Measurements from ENCODE around the gene PRICKLE1. TPM values are rescaled to one million over a fixed set of nuclear protein-coding genes. Genes with fewer than 3 reads are reported as not detected.

PRICKLE1 gene
- total and polyA plus RNA-seq, 7 experiments from 2014 or later, result 0.10 to 1.2 (median 0.34) TPM; not detected in 4

DNA sequence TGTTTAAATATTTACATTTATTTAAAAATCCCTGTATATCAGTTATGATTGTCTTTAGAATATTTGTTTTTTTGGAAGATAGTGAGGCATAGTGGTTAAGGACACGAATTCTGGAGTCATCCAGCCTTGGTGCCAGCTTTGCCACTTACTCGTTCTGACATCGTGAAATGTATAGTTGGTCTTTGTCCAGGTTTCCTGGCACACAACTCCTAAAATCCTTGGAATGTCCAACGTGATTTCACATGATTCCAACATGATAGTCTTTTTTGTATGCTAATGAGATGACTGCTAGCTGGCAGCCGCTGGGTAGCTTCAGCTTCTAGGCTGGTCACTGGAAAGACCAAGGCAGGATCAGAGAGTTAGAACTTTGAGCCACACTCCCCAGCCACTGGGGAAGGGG is 64.8 kb downstream of the PRICKLE1 start:
- Mint-ChIP-seq H3K27ac (no peak overlapping the region), H3K4me1 (no peaks in the 10 kb centered on the region), H3K9me3 (peaks cover 0 to 1% (median 0%) of the 10 kb centered on the region in 11 donors), H3K27me3 (peaks cover 0 to 18% (median 4%) of the 10 kb centered on the region in 5 donors), H3K36me3 (no peaks in the 10 kb centered on the region), H3K4me3 (no peak overlapping the region)
- ATAC-seq (no peak), DNase-seq (no peak)
- no peaks in the 10 kb centered on the region for H3K36me3 ChIP-seq (ENCODE audit: control insufficient read depth in 2 of 3, insufficient read depth in 3 of 3, low read length in 3 of 3)
- no peaks in the 10 kb centered on the region for H3K27me3 ChIP-seq (ENCODE audit: control insufficient read depth in 2 of 2, insufficient read depth in 2 of 2, low read length in 2 of 2)
- ChIA-PET CTCF (no interaction called here), POLR2A (no interaction called here)
- no peak overlapping the region for H3K4me3 ChIP-seq (ENCODE audit: low read length)
- no peaks in the 10 kb centered on the region for H3K4me1 ChIP-seq (ENCODE audit: control insufficient read depth in 2 of 2, insufficient read depth in 2 of 2, low read length in 2 of 2)
- intact Hi-C loops (cut with micrococcal nuclease), result no loop called here
- H3K27ac ChIP-seq (ENCODE audit: low read depth, low read length), result no peak overlapping the region
- no peaks in the 10 kb centered on the region for H3K9me3 ChIP-seq (ENCODE audit: control insufficient read depth in 2 of 3, low read length in 3 of 3)

DNA sequence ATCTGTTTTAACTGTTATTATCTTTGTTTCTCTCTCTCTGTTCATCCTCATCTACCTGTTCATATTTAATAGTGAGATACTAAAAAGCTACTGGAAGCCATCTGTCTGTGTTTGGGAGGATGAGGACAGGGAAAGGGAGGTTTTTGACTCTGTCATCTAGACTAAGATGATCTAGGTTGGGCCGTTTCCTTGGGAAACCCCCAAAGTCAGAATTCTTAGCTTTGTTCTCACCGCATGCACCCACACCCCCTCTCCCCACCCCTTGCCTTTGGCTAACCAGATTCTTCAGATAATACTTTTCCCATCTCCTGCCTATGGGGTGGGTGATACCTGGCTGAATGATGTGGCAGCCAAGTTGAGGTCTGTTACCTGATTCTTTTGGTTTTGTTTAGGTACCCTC is 73.0 kb downstream of the PRICKLE1 start:
- CTCF ChIA-PET, result no interaction called here
- peaks cover 0 to 15% (median 4%) of the 10 kb centered on the region in 5 donors for H3K27me3 Mint-ChIP-seq

DNA sequence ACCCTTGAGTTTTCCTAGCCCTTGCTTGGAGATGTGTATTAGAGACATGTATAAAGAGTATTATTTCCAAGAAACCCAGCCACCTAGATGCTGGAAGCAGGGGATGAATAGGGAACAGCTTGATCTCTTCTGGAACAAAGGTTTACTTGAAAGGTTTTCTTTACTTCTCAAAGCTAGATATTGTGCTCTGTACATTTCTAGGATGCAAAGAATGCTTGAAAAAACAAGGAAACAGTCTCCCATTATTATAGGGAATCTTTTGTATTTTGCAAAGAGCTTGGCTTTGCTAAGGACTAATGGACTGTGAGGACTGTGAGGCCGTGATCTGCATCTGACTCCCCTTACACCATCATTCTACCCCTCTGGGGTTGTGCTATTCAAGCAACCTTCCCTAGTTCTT is 77.9 kb downstream of the PRICKLE1 start:
- no peaks in the 10 kb centered on the region for H3K36me3 Mint-ChIP-seq
- ChIA-PET POLR2A (no interaction called here), CTCF (no interaction called here)
- H3K4me1 ChIP-seq (ENCODE audit: control insufficient read depth in 2 of 2, insufficient read depth in 2 of 2, low read length in 2 of 2), result no peaks in the 10 kb centered on the region
- no peak overlapping the region for H3K4me3 ChIP-seq (ENCODE audit: low read length)
- no peaks in the 10 kb centered on the region for H3K27me3 ChIP-seq (ENCODE audit: control insufficient read depth in 2 of 2, insufficient read depth in 2 of 2, low read length in 2 of 2)
- H3K4me1 Mint-ChIP-seq, result no peaks in the 10 kb centered on the region
- H3K4me3 Mint-ChIP-seq, result no peak overlapping the region
- H3K9me3 Mint-ChIP-seq, result peaks cover 0 to 7% (median 2%) of the 10 kb centered on the region in 11 donors
- H3K27me3 Mint-ChIP-seq, result peaks cover 0 to 20% (median 6%) of the 10 kb centered on the region in 5 donors
- H3K36me3 ChIP-seq (ENCODE audit: control insufficient read depth in 2 of 3, insufficient read depth in 3 of 3, low read length in 3 of 3), result no peaks in the 10 kb centered on the region
- intact Hi-C loops (cut with micrococcal nuclease), result no loop called here
- H3K9me3 ChIP-seq (ENCODE audit: control insufficient read depth in 2 of 3, low read length in 3 of 3), result no peaks in the 10 kb centered on the region
- H3K27ac Mint-ChIP-seq, result no peak overlapping the region
- ATAC-seq, result no peak
- no peak overlapping the region for H3K27ac ChIP-seq (ENCODE audit: low read depth, low read length)
- no peak for DNase-seq

More for the DNA sequence above, 73.0 kb downstream of the PRICKLE1 start:
- Histone ChIP-seq H3K27me3 (ENCODE audit: control insufficient read depth in 2 of 2, insufficient read depth in 2 of 2, low read length in 2 of 2) (no peaks in the 10 kb centered on the region), H3K4me3 (ENCODE audit: low read length) (no peak overlapping the region), H3K4me1 (ENCODE audit: control insufficient read depth in 2 of 2, insufficient read depth in 2 of 2, low read length in 2 of 2) (no peaks in the 10 kb centered on the region), H3K36me3 (ENCODE audit: control insufficient read depth in 2 of 3, insufficient read depth in 3 of 3, low read length in 3 of 3) (no peaks in the 10 kb centered on the region), H3K27ac (ENCODE audit: low read depth, low read length) (no peak overlapping the region), H3K9me3 (ENCODE audit: control insufficient read depth in 2 of 3, low read length in 3 of 3) (no peaks in the 10 kb centered on the region)
- H3K4me1 Mint-ChIP-seq, result no peaks in the 10 kb centered on the region
- peaks cover 0 to 13% (median 2%) of the 10 kb centered on the region in 11 donors for H3K9me3 Mint-ChIP-seq
- no peak for DNase-seq
- POLR2A ChIA-PET, result no interaction called here
- no peak for ATAC-seq
- no peak overlapping the region for H3K4me3 Mint-ChIP-seq
- H3K36me3 Mint-ChIP-seq, result no peaks in the 10 kb centered on the region
- H3K27ac Mint-ChIP-seq, result no peak overlapping the region
- intact Hi-C loops (cut with micrococcal nuclease), result no loop called here

DNA sequence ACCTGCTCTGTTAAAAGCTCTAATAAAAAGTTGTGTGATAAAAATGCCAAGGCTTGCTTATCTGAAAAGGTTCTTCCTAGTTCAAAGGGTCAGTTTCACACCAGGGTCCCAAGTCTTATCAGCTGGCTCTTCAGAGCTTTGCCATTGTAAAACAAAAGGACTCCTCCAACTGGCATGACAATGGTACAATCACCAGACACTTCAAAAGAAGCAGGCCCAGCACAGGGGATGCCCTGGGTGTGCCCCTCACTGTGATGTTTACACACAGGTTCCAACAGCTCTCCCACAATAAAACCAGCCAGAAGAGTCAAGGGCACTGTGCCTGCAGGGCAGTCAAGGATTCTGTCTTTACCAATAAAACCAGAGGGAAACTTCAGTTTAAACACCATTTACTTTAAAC is 78.7 kb downstream of the PRICKLE1 start:
- H3K27ac Mint-ChIP-seq, result no peak overlapping the region
- ATAC-seq (no peak), DNase-seq (no peak)
- no peaks in the 10 kb centered on the region for H3K27me3 ChIP-seq (ENCODE audit: control insufficient read depth in 2 of 2, insufficient read depth in 2 of 2, low read length in 2 of 2)
- H3K36me3 Mint-ChIP-seq, result no peaks in the 10 kb centered on the region
- H3K27me3 Mint-ChIP-seq, result peaks cover 0 to 17% (median 6%) of the 10 kb centered on the region in 5 donors
- no peak overlapping the region for H3K4me3 ChIP-seq (ENCODE audit: low read length)
- H3K36me3 ChIP-seq (ENCODE audit: control insufficient read depth in 2 of 3, insufficient read depth in 3 of 3, low read length in 3 of 3), result no peaks in the 10 kb centered on the region
- no peak overlapping the region for H3K27ac ChIP-seq (ENCODE audit: low read depth, low read length)
- no peak overlapping the region for H3K4me3 Mint-ChIP-seq
- ChIA-PET CTCF (interaction anchor here (0.5 kb wide), 1 partner anchor 26 kb away, joined by 3 read pairs; no protein-coding TSS in a partner anchor), POLR2A (no interaction called here)
- H3K4me1 Mint-ChIP-seq, result no peaks in the 10 kb centered on the region
- no peaks in the 10 kb centered on the region for H3K9me3 ChIP-seq (ENCODE audit: control insufficient read depth in 2 of 3, low read length in 3 of 3)
- H3K4me1 ChIP-seq (ENCODE audit: control insufficient read depth in 2 of 2, insufficient read depth in 2 of 2, low read length in 2 of 2), result no peaks in the 10 kb centered on the region
- intact Hi-C loops (cut with micrococcal nuclease), result no loop called here
- H3K9me3 Mint-ChIP-seq, result no peaks in the 10 kb centered on the region

DNA sequence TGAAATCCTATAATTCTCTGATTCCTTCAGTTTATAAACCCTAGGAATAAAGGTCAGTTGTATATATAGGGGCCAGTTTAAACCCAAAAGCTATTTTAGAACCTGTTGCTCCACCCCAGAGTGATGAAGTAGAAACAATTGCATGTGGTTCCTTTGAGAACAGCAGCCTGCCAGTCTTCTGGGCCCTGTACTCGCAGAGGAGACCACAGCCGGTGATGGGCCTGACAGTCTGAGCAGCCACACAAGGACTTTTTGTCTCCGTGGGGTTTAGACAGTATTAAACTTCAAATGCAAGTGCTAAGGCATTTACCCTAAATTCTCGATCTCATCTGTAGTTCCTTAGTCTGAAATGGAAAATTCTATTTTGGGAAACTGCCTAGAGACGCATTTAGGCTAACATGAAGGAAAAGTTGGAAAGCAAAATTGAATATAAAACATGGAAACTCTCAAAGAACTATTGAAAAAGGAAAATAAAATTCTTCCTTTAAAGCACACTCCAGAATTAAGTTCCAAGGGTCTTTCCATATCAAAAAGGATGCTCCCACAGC is 80.6 kb downstream of the PRICKLE1 start:
- Histone ChIP-seq H3K27ac (ENCODE audit: low read depth, low read length) (no peak overlapping the region), H3K4me1 (ENCODE audit: control insufficient read depth in 2 of 2, insufficient read depth in 2 of 2, low read length in 2 of 2) (no peaks in the 10 kb centered on the region), H3K36me3 (ENCODE audit: control insufficient read depth in 2 of 3, insufficient read depth in 3 of 3, low read length in 3 of 3) (no peaks in the 10 kb centered on the region), H3K4me3 (ENCODE audit: low read length) (no peak overlapping the region), H3K27me3 (ENCODE audit: control insufficient read depth in 2 of 2, insufficient read depth in 2 of 2, low read length in 2 of 2) (no peaks in the 10 kb centered on the region), H3K9me3 (ENCODE audit: control insufficient read depth in 2 of 3, low read length in 3 of 3) (no peaks in the 10 kb centered on the region)
- ChIA-PET POLR2A (no interaction called here), CTCF (no interaction called here)
- intact Hi-C loops (cut with micrococcal nuclease), result no loop called here
- ATAC-seq, result no peak
- peaks cover 0 to 19% (median 6%) of the 10 kb centered on the region in 5 donors for H3K27me3 Mint-ChIP-seq
- DNase-seq, result no peak
- H3K4me3 Mint-ChIP-seq, result no peak overlapping the region
- H3K9me3 Mint-ChIP-seq, result no peaks in the 10 kb centered on the region
- no peak overlapping the region for H3K27ac Mint-ChIP-seq
- no peaks in the 10 kb centered on the region for H3K4me1 Mint-ChIP-seq
- no peaks in the 10 kb centered on the region for H3K36me3 Mint-ChIP-seq

DNA sequence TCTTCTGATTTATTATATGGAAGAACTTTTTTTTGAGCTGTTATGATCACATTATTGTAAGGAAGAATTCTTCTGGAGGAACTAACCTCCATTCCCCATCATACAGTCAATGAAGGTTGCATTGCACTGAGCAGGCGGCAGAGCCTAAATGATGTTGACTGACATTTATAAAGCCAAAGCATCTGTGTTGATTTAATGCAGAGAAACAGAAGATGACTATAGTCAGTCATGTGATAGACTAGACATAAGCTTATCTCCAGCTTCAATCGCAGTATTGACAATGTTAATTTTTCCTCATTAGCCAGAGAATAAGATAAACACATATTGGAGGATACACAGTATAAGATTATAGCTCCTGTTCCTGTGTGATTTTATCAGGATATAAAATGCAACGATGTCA is 82.0 kb downstream of the PRICKLE1 start:
- H3K27ac Mint-ChIP-seq, result no peak overlapping the region
- Histone ChIP-seq H3K27ac (ENCODE audit: low read depth, low read length) (no peak overlapping the region), H3K36me3 (ENCODE audit: control insufficient read depth in 2 of 3, insufficient read depth in 3 of 3, low read length in 3 of 3) (no peaks in the 10 kb centered on the region), H3K4me3 (ENCODE audit: low read length) (no peak overlapping the region), H3K9me3 (ENCODE audit: control insufficient read depth in 2 of 3, low read length in 3 of 3) (no peaks in the 10 kb centered on the region), H3K4me1 (ENCODE audit: control insufficient read depth in 2 of 2, insufficient read depth in 2 of 2, low read length in 2 of 2) (no peaks in the 10 kb centered on the region), H3K27me3 (ENCODE audit: control insufficient read depth in 2 of 2, insufficient read depth in 2 of 2, low read length in 2 of 2) (no peaks in the 10 kb centered on the region)
- H3K4me3 Mint-ChIP-seq, result no peak overlapping the region
- intact Hi-C loops (cut with micrococcal nuclease), result no loop called here
- H3K4me1 Mint-ChIP-seq, result no peaks in the 10 kb centered on the region
- ChIA-PET CTCF (no interaction called here), POLR2A (no interaction called here)
- no peaks in the 10 kb centered on the region for H3K9me3 Mint-ChIP-seq
- H3K27me3 Mint-ChIP-seq, result peaks cover 0 to 19% (median 7%) of the 10 kb centered on the region in 5 donors
- DNase-seq, result no peak
- ATAC-seq, result no peak
- no peaks in the 10 kb centered on the region for H3K36me3 Mint-ChIP-seq

DNA sequence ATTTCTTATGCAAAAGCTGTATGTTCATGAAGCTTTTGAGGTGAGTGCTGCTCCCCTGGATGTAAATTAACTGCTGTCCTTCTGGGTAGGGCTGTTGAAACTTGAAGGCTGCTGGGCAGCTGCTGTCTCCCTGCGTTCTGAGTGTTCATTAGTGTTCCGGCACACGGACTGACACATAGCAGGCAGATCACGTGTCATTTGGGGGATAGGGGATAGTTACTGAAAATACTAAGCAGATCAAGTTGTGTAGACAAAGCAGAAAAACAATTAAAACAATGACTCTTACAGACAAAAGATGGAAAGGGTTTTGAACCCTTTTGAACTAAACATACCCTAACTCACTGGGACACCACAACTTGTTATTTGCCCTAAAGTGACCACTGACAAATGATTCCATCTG is 82.5 kb downstream of the PRICKLE1 start:
- peaks cover 0 to 19% (median 9%) of the 10 kb centered on the region in 5 donors for H3K27me3 Mint-ChIP-seq
- CTCF ChIA-PET, result no interaction called here
- no peak for DNase-seq
- H3K27me3 ChIP-seq (ENCODE audit: control insufficient read depth in 2 of 2, insufficient read depth in 2 of 2, low read length in 2 of 2), result no peaks in the 10 kb centered on the region
- H3K27ac ChIP-seq (ENCODE audit: low read depth, low read length), result no peak overlapping the region
- no peaks in the 10 kb centered on the region for H3K4me1 ChIP-seq (ENCODE audit: control insufficient read depth in 2 of 2, insufficient read depth in 2 of 2, low read length in 2 of 2)
- H3K36me3 ChIP-seq (ENCODE audit: control insufficient read depth in 2 of 3, insufficient read depth in 3 of 3, low read length in 3 of 3), result no peaks in the 10 kb centered on the region
- no peak overlapping the region for H3K4me3 ChIP-seq (ENCODE audit: low read length)
- no peak overlapping the region for H3K4me3 Mint-ChIP-seq
- POLR2A ChIA-PET, result no interaction called here
- no peaks in the 10 kb centered on the region for H3K4me1 Mint-ChIP-seq
- H3K9me3 Mint-ChIP-seq, result no peaks in the 10 kb centered on the region
- intact Hi-C loops (cut with micrococcal nuclease), result no loop called here
- no peak for ATAC-seq
- no peaks in the 10 kb centered on the region for H3K9me3 ChIP-seq (ENCODE audit: control insufficient read depth in 2 of 3, low read length in 3 of 3)
- H3K36me3 Mint-ChIP-seq, result no peaks in the 10 kb centered on the region
- H3K27ac Mint-ChIP-seq, result no peak overlapping the region

Data from naive thymus-derived CD4-positive, alpha-beta T cell (primary cell).